ENCODE measurements around the gene FER.

GRCh38 chr5:109196087-109196822 is 448.6 kb downstream of the FER start:
- TF ChIP-seq, protein P1, sequence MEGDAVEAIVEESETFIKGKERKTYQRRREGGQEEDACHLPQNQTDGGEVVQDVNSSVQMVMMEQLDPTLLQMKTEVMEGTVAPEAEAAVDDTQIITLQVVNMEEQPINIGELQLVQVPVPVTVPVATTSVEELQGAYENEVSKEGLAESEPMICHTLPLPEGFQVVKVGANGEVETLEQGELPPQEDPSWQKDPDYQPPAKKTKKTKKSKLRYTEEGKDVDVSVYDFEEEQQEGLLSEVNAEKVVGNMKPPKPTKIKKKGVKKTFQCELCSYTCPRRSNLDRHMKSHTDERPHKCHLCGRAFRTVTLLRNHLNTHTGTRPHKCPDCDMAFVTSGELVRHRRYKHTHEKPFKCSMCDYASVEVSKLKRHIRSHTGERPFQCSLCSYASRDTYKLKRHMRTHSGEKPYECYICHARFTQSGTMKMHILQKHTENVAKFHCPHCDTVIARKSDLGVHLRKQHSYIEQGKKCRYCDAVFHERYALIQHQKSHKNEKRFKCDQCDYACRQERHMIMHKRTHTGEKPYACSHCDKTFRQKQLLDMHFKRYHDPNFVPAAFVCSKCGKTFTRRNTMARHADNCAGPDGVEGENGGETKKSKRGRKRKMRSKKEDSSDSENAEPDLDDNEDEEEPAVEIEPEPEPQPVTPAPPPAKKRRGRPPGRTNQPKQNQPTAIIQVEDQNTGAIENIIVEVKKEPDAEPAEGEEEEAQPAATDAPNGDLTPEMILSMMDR (conservative IDR thresholded peaks at IDR 0.05): no peak
- TF ChIP-seq EZH2 (IDR thresholded peaks at IDR 0.05; ENCODE audit: low read depth): no peak
